Osteocyte (in vitro differentiated cells): ENCODE measurements around the gene SEMG2. TPM values are rescaled to one million over a fixed set of nuclear protein-coding genes. Genes with fewer than 3 reads are reported as not detected.

ENCODE experiments used
- DNase-seq: peaks from one replicate; pipeline ENCODE4 v3.0.0; 2021; ENCODE audit warnings: mixed read lengths; ENCODE audit not compliant: unreplicated experiment; ENCODE audit errors: extremely low spot score
- H3K27ac Mint-ChIP-seq: one replicate; pipeline ENCODE4 v1.8.0; 2021; ENCODE audit warnings: mild to moderate bottlenecking, mixed read lengths; ENCODE audit not compliant: unreplicated experiment
- H3K27me3 Mint-ChIP-seq: one replicate; pipeline ENCODE4 v1.8.0; 2021; ENCODE audit warnings: mixed read lengths; ENCODE audit not compliant: unreplicated experiment
- H3K36me3 Mint-ChIP-seq: one replicate; pipeline ENCODE4 v1.8.0; 2021; ENCODE audit warnings: mixed read lengths; ENCODE audit not compliant: unreplicated experiment
- H3K4me1 Mint-ChIP-seq: one replicate; pipeline ENCODE4 v1.8.0; 2021; ENCODE audit warnings: mixed read lengths; ENCODE audit not compliant: unreplicated experiment
- H3K4me3 Mint-ChIP-seq: one replicate; pipeline ENCODE4 v1.8.0; 2021; ENCODE audit warnings: mild to moderate bottlenecking, moderate library complexity, mixed read lengths; ENCODE audit not compliant: unreplicated experiment
- H3K9me3 Mint-ChIP-seq: one replicate; pipeline ENCODE4 v1.8.0; 2021; ENCODE audit warnings: mixed read lengths; ENCODE audit not compliant: unreplicated experiment
- total RNA-seq: library from RNA; stranded (reverse); gene quantifications from 2 replicates; pipeline ENCODE4 v1.2.1, GENCODE V29; 2021
- TF ChIP-seq, protein P1 (sequence below): fragments of 200-600 bp; sonication (generic); IDR thresholded peaks from 2 replicates; pipeline ENCODE4 v1.5.0; 2021; ENCODE audit warnings: antibody characterized with exemption, mild to moderate bottlenecking, moderate library complexity

SEMG2 gene
- total RNA-seq, 1 donor from 2014 or later, result not detected

DNA sequence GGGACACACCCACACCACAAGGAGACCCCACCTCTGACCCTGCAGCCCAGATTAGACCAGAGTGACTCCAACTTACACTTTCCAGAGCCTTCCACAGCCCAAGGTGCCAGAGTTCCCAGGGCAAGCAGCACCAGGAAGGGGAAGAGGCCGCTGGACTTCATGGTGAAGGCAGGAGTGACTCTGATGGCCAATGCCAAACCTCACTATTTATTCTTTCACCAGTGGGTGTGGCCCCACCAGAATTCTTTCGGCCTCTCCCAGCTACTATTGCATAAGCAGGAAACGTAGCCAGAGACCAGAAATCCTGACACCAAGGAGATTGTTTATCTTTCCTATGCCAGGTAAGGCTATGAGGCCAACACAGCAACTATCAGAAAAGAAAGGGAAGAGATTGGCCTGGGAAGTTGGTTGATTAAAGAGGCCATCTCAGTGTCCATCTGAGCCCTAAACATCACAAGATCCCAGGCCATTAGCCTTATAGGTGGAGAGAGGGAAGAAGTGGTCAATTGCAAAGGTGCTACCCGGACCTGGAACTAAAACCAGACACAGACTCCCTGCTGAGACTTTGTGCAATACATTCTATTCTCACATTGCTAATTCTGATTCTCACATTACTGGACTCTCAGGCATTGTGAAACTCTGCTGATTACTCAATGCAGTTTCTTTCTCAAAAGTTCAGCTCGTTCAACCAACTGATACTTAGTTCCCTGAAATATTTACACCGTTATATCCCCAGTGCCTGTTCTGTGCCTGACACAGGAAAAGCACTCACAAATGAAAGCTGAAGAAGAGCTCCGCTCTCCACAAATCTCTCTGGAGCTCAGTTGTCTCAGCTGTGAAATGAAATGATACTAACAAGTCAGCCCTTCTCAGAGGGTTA lies 33.5 kb downstream of the SEMG2 start, which contains the start of gene SLPI:
SLPI (minus strand) TSS at position 182 of the 880 bp plus-strand sequence; CDS start at position 161, 21 bp downstream.
- Mint-ChIP-seq H3K4me1 (peaks cover 2% of the 10 kb centered on the region), H3K36me3 (no peaks in the 10 kb centered on the region), H3K4me3 (no peak within 1 kb of the TSS), H3K9me3 (no peaks in the 10 kb centered on the region), H3K27me3 (peaks cover 51% of the 10 kb centered on the region), H3K27ac (no peak within 1 kb of the TSS)
- no peak for DNase-seq
- TF ChIP-seq, protein P1, sequence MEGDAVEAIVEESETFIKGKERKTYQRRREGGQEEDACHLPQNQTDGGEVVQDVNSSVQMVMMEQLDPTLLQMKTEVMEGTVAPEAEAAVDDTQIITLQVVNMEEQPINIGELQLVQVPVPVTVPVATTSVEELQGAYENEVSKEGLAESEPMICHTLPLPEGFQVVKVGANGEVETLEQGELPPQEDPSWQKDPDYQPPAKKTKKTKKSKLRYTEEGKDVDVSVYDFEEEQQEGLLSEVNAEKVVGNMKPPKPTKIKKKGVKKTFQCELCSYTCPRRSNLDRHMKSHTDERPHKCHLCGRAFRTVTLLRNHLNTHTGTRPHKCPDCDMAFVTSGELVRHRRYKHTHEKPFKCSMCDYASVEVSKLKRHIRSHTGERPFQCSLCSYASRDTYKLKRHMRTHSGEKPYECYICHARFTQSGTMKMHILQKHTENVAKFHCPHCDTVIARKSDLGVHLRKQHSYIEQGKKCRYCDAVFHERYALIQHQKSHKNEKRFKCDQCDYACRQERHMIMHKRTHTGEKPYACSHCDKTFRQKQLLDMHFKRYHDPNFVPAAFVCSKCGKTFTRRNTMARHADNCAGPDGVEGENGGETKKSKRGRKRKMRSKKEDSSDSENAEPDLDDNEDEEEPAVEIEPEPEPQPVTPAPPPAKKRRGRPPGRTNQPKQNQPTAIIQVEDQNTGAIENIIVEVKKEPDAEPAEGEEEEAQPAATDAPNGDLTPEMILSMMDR, result no peak

DNA sequence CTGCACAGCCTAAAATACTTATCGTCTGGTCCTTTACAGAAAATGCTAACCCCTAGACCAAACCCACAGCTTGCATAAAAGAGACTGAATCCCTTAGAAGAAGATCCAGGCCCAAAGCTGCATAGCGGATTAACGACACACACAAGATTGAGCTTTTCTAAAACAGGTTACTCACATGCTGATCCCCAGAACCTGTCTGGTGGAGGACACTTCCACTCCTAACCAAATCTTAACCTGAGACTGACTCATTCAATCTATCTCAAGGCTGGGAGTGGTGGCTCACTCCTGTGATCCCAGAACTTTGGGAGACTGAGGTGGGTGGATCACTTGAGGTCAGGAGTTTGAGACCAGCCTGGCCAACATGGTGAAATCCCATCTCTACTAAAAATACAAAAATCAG lies 36.0 kb downstream of the SEMG2 start:
- Mint-ChIP-seq H3K36me3 (no peaks in the 10 kb centered on the region), H3K27me3 (peaks cover 51% of the 10 kb centered on the region), H3K27ac (no peak overlapping the region), H3K4me3 (no peak overlapping the region), H3K9me3 (no peaks in the 10 kb centered on the region), H3K4me1 (peaks cover 9% of the 10 kb centered on the region)
- no peak for DNase-seq
- TF ChIP-seq, protein P1, result no peak

DNA sequence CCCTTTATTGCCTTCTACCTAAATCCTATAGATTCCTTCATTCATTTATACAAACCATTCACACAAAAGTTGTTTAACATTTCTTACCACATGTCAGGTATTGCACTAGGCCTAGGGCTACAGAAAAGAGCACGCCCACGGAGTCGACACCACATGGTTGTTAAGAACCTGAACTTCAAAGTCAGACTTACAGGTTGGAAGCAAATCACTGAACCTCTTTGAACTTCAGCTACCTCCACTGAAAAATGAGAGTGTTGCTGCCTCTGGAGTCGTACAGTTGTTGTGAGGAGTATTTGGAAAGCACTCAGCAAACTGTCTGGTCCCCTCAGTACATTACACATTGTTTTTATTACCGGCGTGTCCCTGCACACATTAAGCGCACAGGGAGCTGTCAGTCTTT lies 36.5 kb downstream of the SEMG2 start:
- TF ChIP-seq, protein P1, result no peak
- Mint-ChIP-seq H3K4me1 (peaks cover 9% of the 10 kb centered on the region), H3K9me3 (no peaks in the 10 kb centered on the region), H3K4me3 (no peak overlapping the region), H3K27ac (no peak overlapping the region), H3K36me3 (no peaks in the 10 kb centered on the region), H3K27me3 (peaks cover 52% of the 10 kb centered on the region)
- no peak for DNase-seq

DNA sequence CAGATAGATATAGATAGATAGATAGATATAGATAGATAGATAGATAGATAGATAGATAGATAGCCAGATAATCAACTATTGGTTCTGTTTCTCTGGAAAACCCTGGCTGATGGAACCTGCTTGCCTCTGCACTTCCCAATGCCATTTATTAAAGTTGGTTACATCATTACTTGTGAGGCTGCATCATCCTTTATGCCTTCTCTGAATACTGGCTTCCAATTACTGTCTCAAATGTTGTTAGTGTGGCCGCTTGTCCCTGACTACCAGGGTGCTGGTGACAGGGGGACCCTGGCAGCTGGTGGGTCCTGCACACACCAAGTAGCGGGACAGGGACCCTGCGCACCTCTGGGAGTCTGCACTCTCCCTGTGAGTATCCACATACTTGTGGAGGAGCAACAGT lies 37.1 kb downstream of the SEMG2 start:
- no peak overlapping the region for H3K27ac Mint-ChIP-seq
- TF ChIP-seq, protein P1, result no peak
- no peaks in the 10 kb centered on the region for H3K9me3 Mint-ChIP-seq
- H3K27me3 Mint-ChIP-seq, result peaks cover 55% of the 10 kb centered on the region
- H3K4me1 Mint-ChIP-seq, result peaks cover 9% of the 10 kb centered on the region
- H3K4me3 Mint-ChIP-seq, result no peak overlapping the region
- no peak for DNase-seq
- no peaks in the 10 kb centered on the region for H3K36me3 Mint-ChIP-seq

DNA sequence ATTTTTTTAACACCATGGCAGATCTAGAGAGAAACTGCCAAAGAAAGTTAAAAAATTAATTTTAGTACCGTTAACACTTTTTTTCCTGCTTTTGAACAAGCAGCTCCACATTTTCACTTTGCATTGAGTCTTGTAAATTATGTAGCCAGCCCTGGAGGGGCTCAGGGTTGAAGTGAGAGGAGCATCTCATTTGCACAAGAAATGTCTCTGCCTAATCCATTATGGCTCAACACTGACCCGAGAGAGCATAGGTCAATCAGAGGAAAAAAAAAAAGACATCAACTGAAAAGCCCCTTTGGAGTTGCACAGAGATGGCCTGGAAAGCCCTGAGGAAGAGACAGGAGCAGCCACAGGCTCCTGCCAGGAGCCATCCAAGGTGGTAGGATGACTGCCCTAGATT lies 37.5 kb downstream of the SEMG2 start:
- peaks cover 51% of the 10 kb centered on the region for H3K27me3 Mint-ChIP-seq
- peaks cover 9% of the 10 kb centered on the region for H3K4me1 Mint-ChIP-seq
- no peaks in the 10 kb centered on the region for H3K36me3 Mint-ChIP-seq
- no peaks in the 10 kb centered on the region for H3K9me3 Mint-ChIP-seq
- no peak overlapping the region for H3K4me3 Mint-ChIP-seq
- TF ChIP-seq, protein P1, result no peak
- no peak overlapping the region for H3K27ac Mint-ChIP-seq
- no peak for DNase-seq
